ENCODE results near the gene ZNF556.

- TF ChIP-seq SIN3A (IDR thresholded peaks at IDR 0.05; ENCODE audit: low read depth, low read length) = no peak
- TF ChIP-seq, protein P1, sequence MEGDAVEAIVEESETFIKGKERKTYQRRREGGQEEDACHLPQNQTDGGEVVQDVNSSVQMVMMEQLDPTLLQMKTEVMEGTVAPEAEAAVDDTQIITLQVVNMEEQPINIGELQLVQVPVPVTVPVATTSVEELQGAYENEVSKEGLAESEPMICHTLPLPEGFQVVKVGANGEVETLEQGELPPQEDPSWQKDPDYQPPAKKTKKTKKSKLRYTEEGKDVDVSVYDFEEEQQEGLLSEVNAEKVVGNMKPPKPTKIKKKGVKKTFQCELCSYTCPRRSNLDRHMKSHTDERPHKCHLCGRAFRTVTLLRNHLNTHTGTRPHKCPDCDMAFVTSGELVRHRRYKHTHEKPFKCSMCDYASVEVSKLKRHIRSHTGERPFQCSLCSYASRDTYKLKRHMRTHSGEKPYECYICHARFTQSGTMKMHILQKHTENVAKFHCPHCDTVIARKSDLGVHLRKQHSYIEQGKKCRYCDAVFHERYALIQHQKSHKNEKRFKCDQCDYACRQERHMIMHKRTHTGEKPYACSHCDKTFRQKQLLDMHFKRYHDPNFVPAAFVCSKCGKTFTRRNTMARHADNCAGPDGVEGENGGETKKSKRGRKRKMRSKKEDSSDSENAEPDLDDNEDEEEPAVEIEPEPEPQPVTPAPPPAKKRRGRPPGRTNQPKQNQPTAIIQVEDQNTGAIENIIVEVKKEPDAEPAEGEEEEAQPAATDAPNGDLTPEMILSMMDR (IDR thresholded peaks at IDR 0.05 in 2 of 3, conservative IDR thresholded peaks at IDR 0.05 in 1 of 3; ENCODE audit: control insufficient read depth in 2 of 3, extremely low read depth in 1 of 3, insufficient read depth in 1 of 3, low read depth in 3 of 3, low read length in 3 of 3) = no peak
- TF ChIP-seq CHD2 (IDR thresholded peaks at IDR 0.05; ENCODE audit: borderline replicate concordance, low read depth, low read length) = no peak
- TF ChIP-seq POLR2AphosphoS5 (IDR thresholded peaks at IDR 0.05; ENCODE audit: low read length) = no peak
- no peak for TF ChIP-seq RELA (IDR thresholded peaks at IDR 0.05; ENCODE audit: borderline replicate concordance, partially characterized antibody)
- TF ChIP-seq MAX (IDR thresholded peaks at IDR 0.05; ENCODE audit: low read depth, low read length) = no peak
These were observed 20.8 kb upstream of the ZNF556 start for GRCh38 chr19:2846180-2846894.

All from GM12878 (cell line).